A673 (cell line): ENCODE data around the gene CYSRT1. TPM values are rescaled to one million over a fixed set of nuclear protein-coding genes. Genes with fewer than 3 reads are reported as not detected.
A peak's percentile ranks its signal among the peaks of the same experiment; 100 is the strongest.

ENCODE experiments used
- BruUV-seq: library from RNA; stranded (reverse); fragments of 400-500 nt; replicated peaks from 2 replicates; lab custom pipeline; 2021; lab: Mats Ljungman, UMichigan
- CTCF ChIA-PET: fragments of 300-600 bp; sonication (Branson Sonifier 250); formaldehyde crosslinking; loops from one replicate; lab custom pipeline; 2022; ENCODE audit warnings: antibody characterized with exemption; lab: Charles Lee
- POLR2A ChIA-PET: fragments of 300-600 bp; sonication (Branson Sonifier 250); formaldehyde crosslinking; loops from one replicate; lab custom pipeline; 2022; ENCODE audit warnings: antibody characterized with exemption; ENCODE audit not compliant: low non-redundant PET; lab: Charles Lee
- DNase-seq: peaks from one replicate; pipeline ENCODE4 v3.0.0-alpha.2; 2015; ENCODE audit warnings: low spot score
- H3K27ac ChIP-seq: fragments of 200-600 bp; sonication (generic); 2 replicates; pipeline ENCODE4 v1.5.1; 2016; ENCODE audit warnings: mixed run types, low read depth, mild to moderate bottlenecking, mixed read lengths, antibody characterized with exemption, low read length; ENCODE audit not compliant: poor library complexity, severe bottlenecking
- H3K27me3 ChIP-seq: fragments of 200-600 bp; sonication (generic); replicated peaks from 2 replicates; pipeline ENCODE4 v1.6.1; 2017; ENCODE audit warnings: mixed run types, low read depth, mild to moderate bottlenecking, mixed read lengths, antibody characterized with exemption, low read length; ENCODE audit not compliant: insufficient read depth, poor library complexity
- H3K36me3 ChIP-seq: fragments of 200-600 bp; sonication (generic); 2 replicates; pipeline ENCODE4 v1.6.1; 2016; ENCODE audit warnings: mixed run types, mild to moderate bottlenecking, mixed read lengths, antibody characterized with exemption, low read length; ENCODE audit not compliant: insufficient read depth, poor library complexity, severe bottlenecking
- H3K4me1 ChIP-seq: fragments of 200-600 bp; sonication (generic); 2 replicates; pipeline ENCODE4 v1.6.1; 2017; ENCODE audit warnings: mixed run types, mild to moderate bottlenecking, mixed read lengths, antibody characterized with exemption, low read length; ENCODE audit not compliant: insufficient read depth, poor library complexity, severe bottlenecking
- H3K4me3 ChIP-seq: fragments of 200-600 bp; sonication (generic); 2 replicates; pipeline ENCODE4 v1.5.1; 2016; ENCODE audit warnings: low read depth, mixed run types, mild to moderate bottlenecking, mixed read lengths, low read length; ENCODE audit not compliant: poor library complexity, severe bottlenecking
- H3K9me3 ChIP-seq: fragments of 200-600 bp; sonication (generic); 2 replicates; pipeline ENCODE4 v1.6.1; 2016; ENCODE audit warnings: mixed run types, low read depth, mild to moderate bottlenecking, mixed read lengths, antibody characterized with exemption, low read length; ENCODE audit not compliant: poor library complexity, severe bottlenecking
- CTCF ChIP-seq: fragments of 300-800, 200-600 bp; sonication (generic); conservative IDR thresholded peaks from 2 replicates; pipeline ENCODE4 v1.5.1; 2017; ENCODE audit warnings: low read depth, mild to moderate bottlenecking, antibody characterized with exemption, low read length, moderate library complexity, mixed read lengths
- EZH2 ChIP-seq: fragments of 200-600 bp; sonication (generic); IDR thresholded peaks from 2 replicates; pipeline ENCODE4 v1.6.1; 2017; ENCODE audit warnings: borderline replicate concordance, low read depth, mild to moderate bottlenecking, mixed read lengths, antibody characterized with exemption, low read length; ENCODE audit not compliant: poor library complexity, severe bottlenecking
- intact Hi-C: fragments of 100-400 bp; cut with micrococcal nuclease; formaldehyde crosslinking; loops from one replicate; pipeline ENCODE4 v1.10.0; 2022; ENCODE audit not compliant: unreplicated experiment
- total RNA-seq: library from RNA; stranded (reverse); gene quantifications from 2 replicates; pipeline ENCODE4 v1.2.3, GENCODE V29; 2021

Gene CYSRT1
- total RNA-seq, 1 experiment from 2014 or later = 0.37 TPM

- TF ChIP-seq CTCF = no peak
- no peak for TF ChIP-seq EZH2
- peaks cover 2% of the 10 kb centered on the region for H3K36me3 ChIP-seq
- no peaks in the 10 kb centered on the region for H3K9me3 ChIP-seq
- no peaks in the 10 kb centered on the region for H3K27me3 ChIP-seq
- intact Hi-C loops = no loop called here
- ChIA-PET POLR2A (no interaction called here), CTCF (interaction anchor here (0.6 kb wide), 2 partner anchors 62 to 128 kb away, joined by 5 to 6 read pairs; no protein-coding TSS in a partner anchor)
- BruUV-seq = no TSS peak
- DNase-seq = no peak
- H3K4me3 ChIP-seq = no peak overlapping the region
- peaks cover 13% of the 10 kb centered on the region for H3K4me1 ChIP-seq
- no peak overlapping the region for H3K27ac ChIP-seq
These were observed 29.3 kb upstream of the CYSRT1 start for GRCh38 chr9:137195525-137196220.

DNA sequence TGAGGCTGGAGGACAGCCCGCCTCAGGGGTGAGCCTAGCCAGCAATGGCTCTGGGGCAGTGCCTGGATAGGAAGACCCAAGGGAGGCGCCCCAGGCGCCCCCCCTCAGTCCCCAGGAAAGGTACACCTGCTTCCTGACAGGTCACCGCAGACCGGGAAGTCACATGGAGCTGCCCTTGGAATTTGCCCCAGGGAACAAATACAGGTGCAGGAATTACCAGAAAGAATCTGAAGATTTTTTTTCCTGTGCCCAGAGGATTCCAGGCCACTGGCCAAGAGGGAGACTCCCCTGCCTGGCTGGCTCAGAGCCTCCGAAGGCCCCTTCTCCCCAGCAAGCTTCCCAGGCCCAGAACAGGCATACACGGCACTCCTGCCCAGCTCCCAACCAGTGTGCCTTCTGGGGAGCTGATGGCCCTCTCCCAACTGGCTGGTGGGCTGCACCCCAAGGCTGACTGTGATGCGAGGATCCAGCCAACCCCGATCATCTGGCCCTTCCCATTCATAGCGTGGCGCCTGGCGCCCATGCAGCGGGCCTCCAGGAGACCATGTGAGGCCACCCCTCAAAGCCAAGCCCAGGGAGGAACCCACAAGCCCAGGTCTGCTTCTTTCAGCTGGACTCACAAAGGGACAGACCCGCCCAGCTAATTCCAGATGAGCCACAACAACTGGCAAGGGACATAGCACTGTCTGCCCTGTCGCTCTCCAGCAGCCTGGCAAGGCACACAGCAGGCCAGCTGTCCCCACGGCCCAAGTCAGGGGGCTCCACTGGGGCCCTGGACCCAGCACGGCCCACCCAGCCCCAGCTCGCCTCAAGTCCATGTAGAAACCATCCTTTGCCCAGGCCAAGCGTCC is 26.7 kb upstream of the CYSRT1 start:
- CTCF ChIA-PET = no interaction called here
- no peak for DNase-seq
- no peaks in the 10 kb centered on the region for H3K36me3 ChIP-seq
- no TSS peak for BruUV-seq
- TF ChIP-seq CTCF (no peak), EZH2 (no peak)
- no peaks in the 10 kb centered on the region for H3K27me3 ChIP-seq
- POLR2A ChIA-PET = no interaction called here
- H3K27ac ChIP-seq = peak overlapping the region; percentile 23
- intact Hi-C loops = no loop called here
- H3K9me3 ChIP-seq = no peaks in the 10 kb centered on the region
- no peak overlapping the region for H3K4me3 ChIP-seq
- H3K4me1 ChIP-seq = peaks cover 23% of the 10 kb centered on the region

DNA sequence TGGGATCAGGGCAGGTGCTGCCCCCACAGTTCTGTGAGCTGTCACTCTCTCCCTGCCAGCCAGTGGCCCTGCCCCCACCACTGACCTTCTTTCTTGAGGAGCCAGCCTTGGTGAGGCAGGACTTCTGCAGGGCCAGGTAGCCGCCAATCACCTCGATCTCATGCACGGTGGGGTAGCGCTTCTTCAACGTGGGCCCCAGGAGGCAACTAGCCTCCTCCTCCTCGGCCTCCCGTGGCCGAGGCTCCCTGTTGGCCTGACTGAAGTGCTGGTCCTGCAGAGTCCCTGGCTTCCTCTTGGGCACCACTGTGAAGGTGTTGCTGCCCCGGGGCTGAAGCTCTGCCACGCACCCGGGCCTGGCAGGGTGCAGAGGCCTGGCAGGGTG is 26.1 kb upstream of the CYSRT1 start:
- ChIA-PET POLR2A (no interaction called here), CTCF (no interaction called here)
- no TSS peak for BruUV-seq
- Histone ChIP-seq H3K9me3 (no peaks in the 10 kb centered on the region), H3K4me1 (peaks cover 24% of the 10 kb centered on the region), H3K36me3 (peaks cover under 1% of the 10 kb centered on the region), H3K27me3 (no peaks in the 10 kb centered on the region), H3K4me3 (peak overlapping the region; percentile 59), H3K27ac (peak overlapping the region; percentile 23)
- intact Hi-C loops = no loop called here
- TF ChIP-seq EZH2 = no peak
- TF ChIP-seq CTCF = no peak
- no peak for DNase-seq
